IPS DF 6.9 (cell line): ENCODE results near the gene DAB1.

Source experiments
- DNase-seq: peaks from one replicate; pipeline ENCODE4 v3.0.0-alpha.2; 2013; ENCODE audit warnings: low read depth, low spot score
- H3K27ac ChIP-seq: one replicate; pipeline ENCODE4 v1.5.1; 2013; ENCODE audit warnings: low read length, control low read depth
- H3K27me3 ChIP-seq: 2 replicates; pipeline ENCODE4 v1.6.1; 2013; ENCODE audit warnings: mild to moderate bottlenecking, low read length; ENCODE audit not compliant: control insufficient read depth, insufficient read depth
- H3K36me3 ChIP-seq: 2 replicates; pipeline ENCODE4 v1.6.1; 2013; ENCODE audit warnings: low read length; ENCODE audit not compliant: control insufficient read depth, insufficient read depth
- H3K4me1 ChIP-seq: 2 replicates; pipeline ENCODE4 v1.6.1; 2013; ENCODE audit warnings: low read length; ENCODE audit not compliant: control insufficient read depth, insufficient read depth
- H3K4me3 ChIP-seq: 2 replicates; pipeline ENCODE4 v1.5.1; 2013; ENCODE audit warnings: mild to moderate bottlenecking, low read length
- H3K9me3 ChIP-seq: 2 replicates; pipeline ENCODE4 v1.6.1; 2013; ENCODE audit warnings: low read length, inconsistent platforms; ENCODE audit not compliant: control insufficient read depth, insufficient read depth
- WGBS: extraction: QIAGEN DNeasy Blood & Tissue Kit; methylation state at CpG from one replicate; pipeline ENCODE4 v1.1.7; 2013; ENCODE audit warnings: mixed read lengths, missing lambda C conversion rate; ENCODE audit not compliant: insufficient read length, insufficient coverage; 5-methylcytosine and 5-hydroxymethylcytosine counted together

Gene DAB1

GRCh38 chr1:57302812-57303596 lies 120.9 kb downstream of the DAB1 start:
- DNase-seq, result no peak
- H3K4me1 ChIP-seq, result no peaks in the 10 kb centered on the region
- WGBS, result no CpG with 5 or more reads among the region's 5 CpGs
- H3K27ac ChIP-seq, result no peak overlapping the region
- H3K27me3 ChIP-seq, result no peaks in the 10 kb centered on the region
- no peaks in the 10 kb centered on the region for H3K36me3 ChIP-seq
- H3K9me3 ChIP-seq, result no peaks in the 10 kb centered on the region
- H3K4me3 ChIP-seq, result no peak overlapping the region

- H3K4me1 ChIP-seq, result no peaks in the 10 kb centered on the region
- no peak for DNase-seq
- H3K27ac ChIP-seq, result no peak overlapping the region
- no peaks in the 10 kb centered on the region for H3K9me3 ChIP-seq
- no peaks in the 10 kb centered on the region for H3K36me3 ChIP-seq
- no CpG with 5 or more reads among the region's 2 CpGs for WGBS
- no peak overlapping the region for H3K4me3 ChIP-seq
- H3K27me3 ChIP-seq, result no peaks in the 10 kb centered on the region
Observed at GRCh38 chr1:57300186-57300585, 123.7 kb downstream of the DAB1 start.

GRCh38 chr1:57296726-57297250 lies 127.1 kb downstream of the DAB1 start:
- Histone ChIP-seq H3K27me3 (no peaks in the 10 kb centered on the region), H3K36me3 (no peaks in the 10 kb centered on the region), H3K9me3 (no peaks in the 10 kb centered on the region), H3K4me1 (no peaks in the 10 kb centered on the region), H3K27ac (no peak overlapping the region), H3K4me3 (no peak overlapping the region)
- no CpG with 5 or more reads among the region's 4 CpGs for WGBS
- no peak for DNase-seq

- H3K4me3 ChIP-seq, result no peak overlapping the region
- no peaks in the 10 kb centered on the region for H3K27me3 ChIP-seq
- no CpG with 5 or more reads among the region's 1 CpG for WGBS
- H3K4me1 ChIP-seq, result no peaks in the 10 kb centered on the region
- no peak overlapping the region for H3K27ac ChIP-seq
- H3K36me3 ChIP-seq, result no peaks in the 10 kb centered on the region
- DNase-seq, result no peak
- H3K9me3 ChIP-seq, result no peaks in the 10 kb centered on the region
Observed at GRCh38 chr1:57295326-57295725, 128.5 kb downstream of the DAB1 start.

GRCh38 chr1:57294177-57294576 lies 129.7 kb downstream of the DAB1 start:
- Histone ChIP-seq H3K27ac (no peak overlapping the region), H3K4me1 (no peaks in the 10 kb centered on the region), H3K36me3 (no peaks in the 10 kb centered on the region), H3K9me3 (no peaks in the 10 kb centered on the region), H3K27me3 (no peaks in the 10 kb centered on the region), H3K4me3 (no peak overlapping the region)
- no peak for DNase-seq

- DNase-seq, result no peak
- no peaks in the 10 kb centered on the region for H3K27me3 ChIP-seq
- H3K4me3 ChIP-seq, result no peak overlapping the region
- no peaks in the 10 kb centered on the region for H3K4me1 ChIP-seq
- no CpG with 5 or more reads among the region's 3 CpGs for WGBS
- no peaks in the 10 kb centered on the region for H3K36me3 ChIP-seq
- H3K27ac ChIP-seq, result no peak overlapping the region
- H3K9me3 ChIP-seq, result no peaks in the 10 kb centered on the region
Observed at GRCh38 chr1:57293214-57293613, 130.6 kb downstream of the DAB1 start.

- Histone ChIP-seq H3K4me1 (no peaks in the 10 kb centered on the region), H3K27me3 (no peaks in the 10 kb centered on the region), H3K9me3 (no peaks in the 10 kb centered on the region), H3K4me3 (no peak overlapping the region), H3K27ac (no peak overlapping the region), H3K36me3 (no peaks in the 10 kb centered on the region)
- no peak for DNase-seq
- no CpG with 5 or more reads among the region's 2 CpGs for WGBS
Observed at GRCh38 chr1:57289781-57290180, 134.1 kb downstream of the DAB1 start.

- no peaks in the 10 kb centered on the region for H3K27me3 ChIP-seq
- H3K27ac ChIP-seq, result no peak overlapping the region
- H3K9me3 ChIP-seq, result no peaks in the 10 kb centered on the region
- DNase-seq, result no peak
- H3K4me3 ChIP-seq, result no peak overlapping the region
- WGBS, result no CpG with 5 or more reads among the region's 2 CpGs
- no peaks in the 10 kb centered on the region for H3K4me1 ChIP-seq
- no peaks in the 10 kb centered on the region for H3K36me3 ChIP-seq
Observed at GRCh38 chr1:57285992-57286391, 137.9 kb downstream of the DAB1 start.

- DNase-seq, result no peak
- WGBS, result no CpG with 5 or more reads among the region's 2 CpGs
- Histone ChIP-seq H3K27ac (no peak overlapping the region), H3K4me1 (no peaks in the 10 kb centered on the region), H3K9me3 (no peaks in the 10 kb centered on the region), H3K27me3 (no peaks in the 10 kb centered on the region), H3K36me3 (no peaks in the 10 kb centered on the region), H3K4me3 (no peak overlapping the region)
Observed at GRCh38 chr1:57282411-57282810, 141.4 kb downstream of the DAB1 start.

- WGBS, result no CpG with 5 or more reads among the region's 5 CpGs
- H3K4me1 ChIP-seq, result no peaks in the 10 kb centered on the region
- H3K4me3 ChIP-seq, result no peak overlapping the region
- H3K27ac ChIP-seq, result no peak overlapping the region
- DNase-seq, result no peak
- no peaks in the 10 kb centered on the region for H3K36me3 ChIP-seq
- H3K27me3 ChIP-seq, result no peaks in the 10 kb centered on the region
- H3K9me3 ChIP-seq, result no peaks in the 10 kb centered on the region
Observed at GRCh38 chr1:57281324-57281723, 142.5 kb downstream of the DAB1 start.
